ENCODE measurements around the gene MAP4K4.
A peak's percentile ranks its signal among the peaks of the same experiment; 100 is the strongest.

The MAP4K4 gene

DNA sequence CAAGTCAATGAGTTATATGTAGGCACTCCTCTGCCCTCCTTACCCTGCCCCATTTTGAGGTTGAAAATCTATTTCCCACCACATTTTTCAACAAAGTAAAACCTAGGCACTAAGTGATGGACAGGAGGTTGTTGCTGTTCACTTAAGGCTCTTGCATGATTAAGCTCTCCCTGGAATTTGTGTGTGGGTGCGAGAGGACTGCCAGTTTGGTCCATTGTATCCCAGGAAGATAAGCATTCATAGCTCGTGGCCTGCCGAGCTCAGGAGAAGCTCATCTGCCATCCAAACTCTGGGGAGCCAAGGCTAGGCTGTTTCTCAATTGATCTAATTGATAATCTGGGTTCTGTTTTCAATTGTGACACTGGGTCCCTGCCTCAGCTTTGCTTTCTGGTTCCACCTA is 4.7 kb upstream of the MAP4K4 start:
- no peaks in the 10 kb centered on the region for H3K4me1 ChIP-seq (ENCODE audit: insufficient read depth, insufficient read length)
- H3K4me3 ChIP-seq (ENCODE audit: insufficient read length, low read depth): no peak overlapping the region
- peaks cover 3% of the 10 kb centered on the region for H3K27me3 ChIP-seq (ENCODE audit: insufficient read depth, insufficient read length)
- TF ChIP-seq ZNF274 (IDR thresholded peaks at IDR 0.05; ENCODE audit: low read depth, low read length) (no peak), SUZ12 (IDR thresholded peaks at IDR 0.05; ENCODE audit: extremely low read depth, insufficient read depth, insufficient read length) (no peak), YY1 (IDR thresholded peaks at IDR 0.05; ENCODE audit: insufficient read depth, insufficient read length) (no peak)
- H3K36me3 ChIP-seq (ENCODE audit: insufficient read depth, insufficient read length, low read length): no peaks in the 10 kb centered on the region
- H3K9ac ChIP-seq (ENCODE audit: insufficient read length, low read depth): no peak overlapping the region
- no peaks in the 10 kb centered on the region; the same call in 1 of the 2 replicates for H3K9me3 ChIP-seq (ENCODE audit: insufficient read depth, low read length)
- DNase-seq (ENCODE audit: low read depth, low spot score): no peak

DNA sequence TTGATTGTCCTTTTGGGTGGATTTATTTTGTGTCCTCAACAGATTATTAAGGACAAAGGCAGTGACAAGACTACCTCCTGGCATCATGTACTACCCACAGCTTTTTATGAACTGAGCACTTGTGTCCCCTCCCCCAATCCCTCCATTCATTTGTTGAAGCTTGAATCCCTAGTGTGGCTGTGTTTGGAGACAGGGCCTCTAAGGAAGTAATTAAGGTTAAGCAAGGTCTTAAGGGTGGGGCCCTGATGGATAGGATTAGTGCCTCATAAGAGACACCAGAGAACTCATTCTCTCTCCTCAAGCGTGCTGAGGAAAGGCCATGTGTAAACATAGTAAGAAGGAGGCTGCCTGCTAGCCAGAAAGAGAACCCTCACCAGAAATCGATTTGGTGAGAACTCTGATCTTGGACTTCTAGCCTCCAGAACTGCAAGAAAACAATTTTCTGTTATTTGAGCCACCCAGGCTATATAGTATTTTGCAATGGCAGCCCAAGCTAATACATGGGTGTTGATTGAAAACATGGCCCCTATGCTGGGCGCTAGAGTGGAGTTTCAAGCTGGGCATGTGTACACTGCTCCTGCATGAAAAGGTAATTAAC is 3.4 kb upstream of the MAP4K4 start:
- Histone ChIP-seq H3K9me3 (ENCODE audit: insufficient read depth, low read length) (no peaks in the 10 kb centered on the region; the same call in 1 of the 2 replicates), H3K4me1 (ENCODE audit: insufficient read depth, insufficient read length) (no peaks in the 10 kb centered on the region), H3K27me3 (ENCODE audit: insufficient read depth, insufficient read length) (peaks cover 3% of the 10 kb centered on the region), H3K9ac (ENCODE audit: insufficient read length, low read depth) (no peak overlapping the region), H3K4me3 (ENCODE audit: insufficient read length, low read depth) (no peak overlapping the region), H3K36me3 (ENCODE audit: insufficient read depth, insufficient read length, low read length) (peaks cover 4% of the 10 kb centered on the region)
- no peak for TF ChIP-seq ZNF274 (IDR thresholded peaks at IDR 0.05; ENCODE audit: low read depth, low read length)
- TF ChIP-seq YY1 (IDR thresholded peaks at IDR 0.05; ENCODE audit: insufficient read depth, insufficient read length): no peak
- no peak for TF ChIP-seq SUZ12 (IDR thresholded peaks at IDR 0.05; ENCODE audit: extremely low read depth, insufficient read depth, insufficient read length)
- DNase-seq (ENCODE audit: low read depth, low spot score): no peak

DNA sequence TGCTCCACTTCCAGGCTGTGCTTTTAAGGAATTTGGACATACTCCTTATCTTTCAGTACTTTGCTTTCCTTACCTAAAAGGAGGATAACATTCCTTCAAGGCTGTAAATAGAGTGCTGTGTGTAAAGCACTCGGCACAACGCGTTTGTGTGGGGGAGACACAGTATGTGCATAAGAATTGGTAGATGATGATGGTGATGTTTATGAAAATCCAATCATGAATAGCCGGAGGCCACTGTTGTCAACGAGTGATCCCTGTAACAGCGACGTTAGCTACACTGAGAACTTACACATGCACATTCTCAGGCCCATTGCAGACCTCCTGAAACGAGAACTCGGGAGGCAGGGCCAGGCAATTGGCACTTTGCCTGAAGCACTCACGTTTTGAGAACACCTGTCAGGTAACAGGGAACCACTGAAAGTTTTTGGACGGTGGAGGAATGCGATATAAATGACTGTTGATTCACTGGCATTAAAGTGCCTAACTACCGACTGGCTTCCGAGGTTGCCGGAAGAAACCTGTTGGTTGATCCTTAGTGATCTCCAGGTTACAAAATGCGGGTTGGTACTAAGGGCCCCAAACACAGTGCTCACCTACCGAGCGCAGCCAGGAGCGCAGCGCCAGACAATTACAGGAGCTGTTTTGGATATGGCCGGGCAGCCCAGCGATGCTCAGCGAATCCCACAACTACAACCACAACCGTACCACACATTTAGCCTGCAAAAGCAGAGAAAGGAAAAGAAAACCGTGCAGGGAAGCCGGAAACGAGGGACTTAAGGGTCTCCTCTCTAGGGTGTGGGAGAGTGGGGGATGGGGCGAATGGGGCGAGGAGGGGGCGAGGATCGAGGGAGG is 1.0 kb upstream of the MAP4K4 start:
- H3K4me1 ChIP-seq (ENCODE audit: insufficient read depth, insufficient read length): no peaks in the 10 kb centered on the region
- TF ChIP-seq SUZ12 (IDR thresholded peaks at IDR 0.05; ENCODE audit: extremely low read depth, insufficient read depth, insufficient read length) (no peak), ZNF274 (IDR thresholded peaks at IDR 0.05; ENCODE audit: low read depth, low read length) (no peak), YY1 (IDR thresholded peaks at IDR 0.05; ENCODE audit: insufficient read depth, insufficient read length) (no peak)
- peaks cover 23% of the 10 kb centered on the region for H3K36me3 ChIP-seq (ENCODE audit: insufficient read depth, insufficient read length, low read length)
- DNase-seq (ENCODE audit: low read depth, low spot score): no peak
- peaks cover 3% of the 10 kb centered on the region for H3K27me3 ChIP-seq (ENCODE audit: insufficient read depth, insufficient read length)
- no peaks in the 10 kb centered on the region; the same call in 1 of the 2 replicates for H3K9me3 ChIP-seq (ENCODE audit: insufficient read depth, low read length)
- H3K4me3 ChIP-seq (ENCODE audit: insufficient read length, low read depth): peak overlapping the region; percentile 60
- peak overlapping the region; percentile 87 for H3K9ac ChIP-seq (ENCODE audit: insufficient read length, low read depth)

GRCh38 chr2:101698014-101698843 is 722 bp downstream of the MAP4K4 start:
- Histone ChIP-seq H3K4me1 (ENCODE audit: insufficient read depth, insufficient read length) (peaks cover 3% of the 10 kb centered on the region), H3K36me3 (ENCODE audit: insufficient read depth, insufficient read length, low read length) (peaks cover 40% of the 10 kb centered on the region), H3K4me3 (ENCODE audit: insufficient read length, low read depth) (peak overlapping the region; percentile 87), H3K9me3 (ENCODE audit: insufficient read depth, low read length) (no peaks in the 10 kb centered on the region; the same call in 1 of the 2 replicates), H3K27me3 (ENCODE audit: insufficient read depth, insufficient read length) (peaks cover 3% of the 10 kb centered on the region), H3K9ac (ENCODE audit: insufficient read length, low read depth) (peak overlapping the region; percentile 93)
- TF ChIP-seq SUZ12 (IDR thresholded peaks at IDR 0.05; ENCODE audit: extremely low read depth, insufficient read depth, insufficient read length): no peak
- TF ChIP-seq ZNF274 (IDR thresholded peaks at IDR 0.05; ENCODE audit: low read depth, low read length): no peak
- DNase-seq (ENCODE audit: low read depth, low spot score): no peak

DNA sequence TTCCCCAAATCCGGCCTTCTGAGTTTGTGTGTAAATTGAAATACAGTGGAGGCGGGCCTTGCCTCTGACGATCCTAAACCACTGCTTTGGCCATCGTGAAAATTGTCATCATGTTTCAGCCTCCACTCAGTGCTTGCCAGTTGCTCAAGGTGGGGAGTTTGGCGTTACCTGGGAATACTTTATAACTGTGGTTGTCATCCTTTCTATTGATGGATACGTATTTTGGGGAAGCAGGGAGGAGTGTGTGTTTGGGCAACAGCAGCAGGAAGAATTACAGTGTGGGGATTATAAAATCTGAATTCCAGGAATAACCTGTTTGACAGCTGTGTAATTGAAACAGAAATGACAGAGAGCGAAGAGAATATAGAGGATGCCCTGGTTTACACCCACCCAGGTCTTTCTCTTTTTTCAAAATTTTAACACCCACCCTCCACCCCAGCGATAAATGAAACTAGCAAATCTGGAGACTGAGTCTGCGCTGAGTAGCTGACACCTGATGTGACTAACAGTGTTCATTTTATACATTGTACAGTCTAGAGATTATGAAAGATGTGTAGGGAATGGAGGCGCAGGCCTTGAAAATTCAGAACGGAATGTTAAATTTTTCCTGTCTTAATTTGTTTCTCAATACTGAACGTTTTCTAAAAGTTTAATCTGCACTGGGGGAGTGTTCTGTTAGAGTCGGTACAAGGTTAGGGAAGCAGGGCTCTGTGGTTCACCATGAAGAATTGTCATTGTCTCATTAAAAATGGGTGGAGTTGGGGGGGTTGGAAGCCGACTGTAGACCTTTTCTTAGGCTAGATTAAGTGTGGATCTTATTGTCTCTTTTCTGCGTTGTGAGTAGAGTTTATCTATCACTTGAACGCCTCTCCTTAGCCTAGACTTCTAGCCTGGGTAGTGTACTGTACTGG is 1.6 kb downstream of the MAP4K4 start:
- H3K4me3 ChIP-seq (ENCODE audit: insufficient read length, low read depth): peak overlapping the region; percentile 87
- DNase-seq (ENCODE audit: low read depth, low spot score): no peak
- H3K9ac ChIP-seq (ENCODE audit: insufficient read length, low read depth): peak overlapping the region; percentile 93

GRCh38 chr2:101699755-101700461 is 2.4 kb downstream of the MAP4K4 start:
- Histone ChIP-seq H3K36me3 (ENCODE audit: insufficient read depth, insufficient read length, low read length) (peaks cover 47% of the 10 kb centered on the region), H3K9ac (ENCODE audit: insufficient read length, low read depth) (peak overlapping the region; percentile 93), H3K9me3 (ENCODE audit: insufficient read depth, low read length) (no peaks in the 10 kb centered on the region), H3K4me1 (ENCODE audit: insufficient read depth, insufficient read length) (peaks cover 3% of the 10 kb centered on the region), H3K4me3 (ENCODE audit: insufficient read length, low read depth) (peak overlapping the region; percentile 87), H3K27me3 (ENCODE audit: insufficient read depth, insufficient read length) (peaks cover 3% of the 10 kb centered on the region)
- TF ChIP-seq YY1 (IDR thresholded peaks at IDR 0.05; ENCODE audit: insufficient read depth, insufficient read length) (no peak), SUZ12 (IDR thresholded peaks at IDR 0.05; ENCODE audit: extremely low read depth, insufficient read depth, insufficient read length) (no peak), ZNF274 (IDR thresholded peaks at IDR 0.05; ENCODE audit: low read depth, low read length) (no peak)
- DNase-seq (ENCODE audit: low read depth, low spot score): no peak

More for the DNA sequence above, 1.6 kb downstream of the MAP4K4 start:
- Histone ChIP-seq H3K4me1 (ENCODE audit: insufficient read depth, insufficient read length) (peaks cover 3% of the 10 kb centered on the region), H3K9me3 (ENCODE audit: insufficient read depth, low read length) (no peaks in the 10 kb centered on the region; the same call in 1 of the 2 replicates), H3K27me3 (ENCODE audit: insufficient read depth, insufficient read length) (peaks cover 3% of the 10 kb centered on the region), H3K36me3 (ENCODE audit: insufficient read depth, insufficient read length, low read length) (peaks cover 44% of the 10 kb centered on the region)
- TF ChIP-seq ZNF274 (IDR thresholded peaks at IDR 0.05; ENCODE audit: low read depth, low read length): no peak
